Skin of body (tissue), 2 donors: ENCODE results near the gene SUGP1. TPM values are rescaled to one million over a fixed set of nuclear protein-coding genes. Genes with fewer than 3 reads are reported as not detected.
"Not testable (repeated sequence)": the region's sequence is repeated elsewhere in the genome, so short reads cannot be mapped to it uniquely, and the experiment has no call there.

Source experiments
- DNase-seq: peaks from one replicate; lab custom pipeline; 2025; lab: John Stamatoyannopoulos, UW
- total RNA-seq: library from RNA; depleted of rRNA; stranded (reverse); fragments of >200 nt; gene quantifications from one replicate; pipeline ENCODE4 v1.2.3, GENCODE V29; 2014

Gene SUGP1
- total RNA-seq = 26.6 TPM

- peak; percentile 96 for DNase-seq
Observed at GRCh38 chr19:19320361-19321140, at the start of gene SUGP1, which contains the start of gene MAU2. SUGP1 (minus strand) TSS chr19:19320509; CDS start chr19:19320496, 13 bp downstream. MAU2 (plus strand) TSS chr19:19320829; CDS start chr19:19320860, 31 bp downstream.

DNA sequence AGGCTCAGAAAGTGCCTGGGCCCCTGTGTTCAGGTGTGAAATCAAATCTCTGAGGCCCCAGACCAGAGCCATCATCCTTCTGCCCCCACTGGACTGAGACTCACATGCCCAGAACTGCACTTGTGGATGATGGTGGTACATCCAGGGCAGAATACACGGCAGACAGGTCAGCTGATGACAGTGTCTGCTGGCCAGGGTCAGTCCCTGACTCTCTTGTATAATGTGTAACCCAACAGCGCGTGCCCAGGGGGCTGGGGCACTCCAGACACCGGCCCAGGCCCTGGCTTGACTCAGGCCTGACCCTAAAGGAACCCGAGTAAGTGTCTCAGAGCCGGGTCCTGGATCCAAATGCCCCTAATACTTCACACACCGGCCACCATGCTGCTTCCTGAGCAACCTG lies 47.8 kb upstream of the SUGP1 start:
- no peak for DNase-seq

- peak; percentile 29 for DNase-seq
Observed at GRCh38 chr19:19366434-19367396, 46.4 kb upstream of the SUGP1 start.

- no peak for DNase-seq
Observed at GRCh38 chr19:19362075-19362474, 41.8 kb upstream of the SUGP1 start.

GRCh38 chr19:19361075-19361594 lies 40.8 kb upstream of the SUGP1 start:
- DNase-seq = peak; percentile 59

DNA sequence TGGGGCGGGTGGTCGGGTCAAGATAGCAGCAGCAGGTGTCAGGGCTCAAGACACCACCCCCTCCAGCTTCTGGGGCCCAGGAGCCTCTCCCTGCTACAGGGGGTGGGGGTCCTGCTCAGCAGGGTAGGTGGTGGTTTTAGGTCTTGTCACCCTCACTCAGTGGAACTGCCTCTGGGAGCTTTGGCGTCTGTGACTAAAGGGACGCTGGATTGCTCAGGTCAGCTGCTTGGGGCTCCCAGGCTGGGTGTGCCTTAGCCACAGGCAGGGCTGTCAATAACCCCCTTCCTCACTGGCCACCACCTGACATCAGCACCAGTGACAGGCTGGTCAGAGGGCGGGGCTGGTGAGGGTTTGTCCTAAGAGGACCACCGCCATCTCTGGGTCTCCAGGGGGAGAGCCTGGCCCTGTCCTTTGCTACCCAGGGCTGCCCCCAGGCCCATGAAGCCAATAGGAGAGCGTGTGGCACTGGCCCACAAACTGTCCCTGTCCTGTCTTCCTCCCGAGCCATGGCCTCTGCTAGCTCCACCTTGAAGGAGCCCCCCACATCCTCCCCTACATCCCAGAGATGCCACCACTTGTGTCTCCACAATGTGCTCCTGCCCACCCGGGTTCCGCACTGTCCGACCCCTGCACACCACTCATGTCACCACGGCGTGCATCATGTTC lies 36.7 kb upstream of the SUGP1 start:
- DNase-seq = no peak

GRCh38 chr19:19356500-19356899 lies 36.2 kb upstream of the SUGP1 start:
- no peak for DNase-seq

DNA sequence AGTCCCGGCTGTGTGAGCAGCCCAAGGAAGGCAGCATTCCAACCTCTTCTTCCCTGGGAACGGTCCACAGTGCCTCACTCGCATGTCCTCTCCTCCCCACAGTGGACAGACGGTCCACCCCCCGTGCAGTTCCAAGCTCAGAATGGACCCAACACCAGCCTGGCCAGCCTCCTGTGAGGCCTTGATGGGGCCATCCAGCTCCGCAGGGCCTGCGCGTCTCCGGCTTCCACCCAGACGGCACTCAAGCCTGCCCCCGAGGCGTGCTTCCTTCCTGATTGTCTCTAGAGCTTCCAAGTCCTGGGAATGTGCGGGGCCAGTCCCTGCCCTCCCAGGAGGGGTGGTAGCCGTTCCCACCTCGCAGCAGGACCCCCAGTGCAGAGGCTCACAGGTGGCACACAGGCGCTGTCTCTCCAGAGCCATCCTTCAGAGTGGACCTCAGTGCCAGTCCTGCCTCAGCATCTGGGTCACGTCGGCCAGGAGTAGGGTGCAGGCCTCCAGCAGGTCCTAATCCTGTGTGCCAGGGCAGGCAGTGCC lies 35.4 kb upstream of the SUGP1 start:
- no peak for DNase-seq

GRCh38 chr19:19354932-19355331 lies 34.6 kb upstream of the SUGP1 start:
- no peak for DNase-seq

DNA sequence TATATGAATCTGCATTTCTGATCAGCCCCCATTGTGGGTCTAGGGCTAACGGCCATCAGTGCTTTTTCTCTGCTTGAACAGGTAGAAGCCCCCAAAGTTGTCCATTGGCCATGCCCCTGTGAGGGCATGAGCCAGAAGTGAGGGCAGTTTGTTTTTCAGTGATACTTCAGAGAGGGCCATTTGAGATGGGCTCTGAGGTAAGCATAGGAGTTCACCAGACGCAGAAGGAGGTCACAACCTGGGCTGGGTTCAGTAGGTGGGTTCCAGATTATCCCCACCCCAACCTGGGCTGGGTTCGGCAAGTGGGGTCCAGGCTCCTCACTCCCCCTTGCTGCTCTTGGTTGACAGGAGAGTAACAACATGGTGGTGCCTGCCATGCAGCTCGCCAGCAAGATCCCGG lies 33.7 kb upstream of the SUGP1 start:
- no peak for DNase-seq

DNA sequence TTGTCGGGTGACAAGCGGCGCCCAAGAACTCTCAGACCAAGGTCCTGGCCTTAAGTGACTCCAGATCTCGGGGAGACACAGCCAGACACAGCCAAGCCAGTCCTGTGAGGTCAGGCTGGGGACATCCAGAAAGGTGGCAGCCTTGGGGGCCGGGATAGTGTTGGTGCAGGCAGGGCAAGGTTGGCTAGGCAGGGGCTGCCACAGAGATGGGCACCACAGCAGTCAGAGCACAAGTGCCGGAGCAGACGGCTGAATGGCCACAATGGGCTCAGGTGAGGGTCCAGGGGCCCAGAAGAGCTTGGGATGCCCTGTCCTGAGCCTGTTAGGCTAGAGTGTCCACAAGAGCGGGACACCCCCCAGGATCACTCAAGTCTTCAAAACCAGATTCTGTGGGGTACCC lies 32.5 kb upstream of the SUGP1 start:
- DNase-seq = no peak

DNA sequence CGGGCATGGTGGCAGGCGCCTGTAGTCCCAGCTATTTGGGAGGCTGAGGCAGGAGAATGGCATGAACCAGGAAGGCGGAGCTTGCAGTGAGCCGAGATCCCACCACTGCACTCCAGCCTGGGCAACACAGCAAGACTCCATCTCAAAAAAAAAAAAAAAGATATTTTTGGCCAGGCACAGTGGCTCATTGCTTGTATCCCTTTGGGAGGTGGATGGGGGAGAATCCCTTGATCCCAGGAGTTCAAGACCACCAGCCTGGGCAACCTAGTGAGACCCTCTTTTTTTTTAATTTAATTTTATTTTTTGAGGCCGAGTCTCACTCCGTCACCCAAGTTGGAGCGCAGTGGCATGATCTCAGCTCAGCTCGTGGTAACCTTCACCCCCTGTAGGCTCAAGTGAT lies 30.4 kb upstream of the SUGP1 start:
- not testable (repeated sequence) for DNase-seq

DNA sequence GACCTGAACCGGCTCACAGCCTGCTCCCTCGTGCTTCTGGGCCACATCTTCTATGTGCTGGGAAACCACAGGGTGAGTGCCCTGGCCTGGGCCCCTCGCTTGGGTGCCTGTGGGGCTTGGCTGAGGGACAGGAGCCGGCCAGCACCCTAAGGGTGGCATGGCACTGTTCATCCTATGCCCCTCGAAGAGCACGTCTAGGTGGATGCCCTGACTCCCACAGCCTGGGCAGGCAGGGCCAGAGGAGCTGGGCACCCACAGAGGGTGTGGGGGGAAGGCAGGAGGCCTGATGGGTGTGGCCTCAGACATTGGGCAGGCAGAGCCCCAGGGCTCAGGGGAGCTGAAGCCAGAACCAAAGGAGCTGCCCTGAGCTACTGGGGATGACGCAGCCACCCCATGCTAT lies 29.1 kb upstream of the SUGP1 start:
- DNase-seq = no peak

- no peak for DNase-seq
Observed at GRCh38 chr19:19348266-19348665, 28.0 kb upstream of the SUGP1 start.

- DNase-seq = no peak
Observed at GRCh38 chr19:19347401-19348110, 27.2 kb upstream of the SUGP1 start.

DNA sequence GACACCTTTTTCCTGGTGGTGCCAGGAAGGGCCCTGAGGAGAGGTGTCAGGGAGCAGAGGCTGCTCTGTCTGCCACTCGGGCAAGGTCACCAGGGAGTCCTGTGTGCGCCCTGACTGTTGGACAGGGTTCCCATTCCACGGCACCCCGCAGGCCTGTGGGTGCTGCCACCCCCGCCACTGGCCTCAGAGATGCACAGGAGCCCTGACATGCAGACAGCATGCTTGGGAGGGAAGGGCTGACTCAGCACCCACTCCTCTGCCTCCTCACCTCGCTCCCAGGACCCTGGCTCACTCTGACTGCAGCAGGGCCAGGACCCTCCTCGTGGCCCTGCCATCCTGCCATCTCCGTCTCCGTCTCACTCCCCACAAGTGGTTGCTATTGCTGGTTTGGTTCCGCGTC lies 25.7 kb upstream of the SUGP1 start:
- DNase-seq = no peak

DNA sequence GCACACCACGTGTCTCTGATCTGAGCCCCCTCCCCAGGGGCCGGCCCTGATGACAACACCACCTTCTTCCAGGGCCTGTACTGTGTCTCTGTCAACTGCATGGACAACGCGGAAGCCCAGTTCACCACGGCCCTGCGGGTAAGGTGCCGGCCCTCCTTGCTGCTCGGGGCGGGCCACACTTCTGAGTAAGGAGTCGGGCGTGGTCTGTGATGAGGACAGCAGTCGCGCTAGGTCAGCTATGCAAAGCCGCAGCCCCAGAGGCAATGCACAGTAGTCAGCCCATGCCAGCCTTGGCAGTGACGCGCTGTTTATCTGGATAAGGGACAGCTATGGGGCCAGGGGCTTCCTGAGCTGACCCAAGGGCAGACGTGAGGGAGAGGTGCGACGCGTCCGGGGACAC lies 24.9 kb upstream of the SUGP1 start:
- DNase-seq = no peak

DNA sequence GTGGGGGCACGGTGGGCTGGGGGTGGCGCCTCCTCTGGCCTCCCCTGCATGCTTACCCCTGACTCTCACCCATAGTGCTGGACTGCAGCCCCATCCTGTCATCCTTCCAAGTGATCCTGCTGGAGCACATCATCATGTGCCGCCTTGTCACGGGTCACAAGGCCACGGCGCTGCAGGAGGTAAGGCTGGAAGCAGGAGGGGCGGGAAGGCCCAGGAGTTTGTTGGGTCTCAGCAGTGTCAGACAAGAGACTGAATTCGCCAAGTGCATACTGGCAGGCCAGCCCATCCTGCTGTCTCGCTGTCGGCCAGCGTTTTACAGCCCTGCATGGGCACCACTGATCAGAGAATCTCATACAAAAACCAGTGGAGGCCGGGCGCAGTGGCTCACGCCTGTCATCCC lies 23.5 kb upstream of the SUGP1 start:
- no peak for DNase-seq

- DNase-seq = no peak
Observed at GRCh38 chr19:19343016-19343362, 22.7 kb upstream of the SUGP1 start.

DNA sequence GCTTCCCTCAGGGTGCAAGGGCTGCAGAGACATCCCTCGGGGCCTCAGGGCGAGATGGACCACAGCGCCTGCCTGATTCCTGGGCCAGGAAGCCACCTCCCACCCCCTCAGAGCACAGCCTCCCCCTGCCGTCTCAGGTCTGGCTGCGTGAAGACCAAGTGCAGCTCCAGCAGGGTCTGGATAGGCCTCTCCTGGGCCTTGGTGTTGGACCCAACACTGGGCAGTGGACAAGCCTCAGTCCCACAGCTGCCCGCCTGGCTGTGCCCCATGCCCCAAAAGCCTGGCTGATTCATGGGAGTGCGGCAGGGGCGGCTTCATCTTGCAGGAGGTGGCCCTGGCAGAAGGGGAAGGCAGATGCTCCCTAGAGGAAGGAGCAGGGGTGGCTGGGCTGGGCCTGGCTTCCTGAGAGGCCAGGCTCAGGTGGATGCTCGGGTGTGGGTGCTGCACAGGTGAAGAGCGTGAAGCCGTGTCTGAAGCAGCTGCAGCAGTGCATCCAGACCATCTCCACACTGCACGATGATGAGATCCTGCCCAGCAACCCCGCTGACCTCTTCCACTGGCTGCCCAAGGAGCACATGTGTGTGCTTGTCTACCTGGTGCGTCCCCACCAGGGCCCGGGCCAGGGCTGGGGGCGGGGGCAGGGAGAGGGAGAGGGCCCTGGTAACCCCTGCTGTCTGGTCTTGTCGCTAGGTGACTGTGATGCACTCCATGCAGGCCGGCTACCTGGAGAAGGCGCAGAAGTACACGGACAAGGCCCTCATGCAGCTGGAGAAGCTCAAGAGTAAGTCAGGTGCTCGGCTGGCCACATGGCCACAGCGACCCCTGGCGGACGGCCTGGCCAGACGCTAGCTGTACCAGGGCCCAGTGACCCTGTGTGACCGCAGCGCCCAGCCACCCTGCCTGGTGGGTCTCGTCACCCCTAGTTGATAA lies 22.0 kb upstream of the SUGP1 start:
- DNase-seq = no peak
